HepG2 (cell line): Measurements from ENCODE around the gene DLX5. TPM values are rescaled to one million over a fixed set of nuclear protein-coding genes. Genes with fewer than 3 reads are reported as not detected.

ENCODE experiments used
- ASH2L ChIP-seq: fragments of 300-600, 200-600 bp; sonication (generic); IDR thresholded peaks from 2 replicates; pipeline ENCODE4 v1.7.0; 2017; ENCODE audit warnings: low read depth, mild to moderate bottlenecking, moderate library complexity, mixed read lengths, low read length; ENCODE audit not compliant: insufficient read length
- CREB3 ChIP-seq: sonication (generic); formaldehyde crosslinking; IDR thresholded peaks from 2 replicates; pipeline ENCODE4 v1.5.0; 2020; ENCODE audit warnings: missing genetic modification reagents
- MAZ ChIP-seq, 2 experiments: sonication (generic) in 1 of 2; formaldehyde crosslinking in 1 of 2; IDR thresholded peaks; 2 replicates each; pipeline versions ENCODE4 v1.5.0 to v1.6.1; 2012 to 2020; ENCODE audit warnings: low read depth in 2 of 2, mild to moderate bottlenecking in 2 of 2, borderline replicate concordance in 1 of 2, improper control_type of control experiment in 1 of 2, low read length in 1 of 2, missing genetic modification reagents in 1 of 2, moderate library complexity in 1 of 2
- NFE2L2 ChIP-seq: fragments of 150-350 bp; IDR thresholded peaks from 2 replicates; pipeline ENCODE4 v1.6.1; 2014; ENCODE audit warnings: low read length
- RAD21 ChIP-seq: fragments of 450-650 bp; formaldehyde crosslinking; IDR thresholded peaks from 2 replicates; pipeline ENCODE4 v1.5.0; 2020; ENCODE audit warnings: mild to moderate bottlenecking
- SNAPC2 ChIP-seq: sonication (generic); formaldehyde crosslinking; IDR thresholded peaks from 2 replicates; pipeline ENCODE4 v1.8.1; 2022; ENCODE audit warnings: mild to moderate bottlenecking, missing genetic modification reagents
- ZBTB37 ChIP-seq: sonication (generic); formaldehyde crosslinking; IDR thresholded peaks from 2 replicates; pipeline ENCODE4 v1.4.0; 2020; ENCODE audit warnings: mild to moderate bottlenecking, missing genetic modification reagents
- ZNF24 ChIP-seq: fragments of 450-650 bp; IDR thresholded peaks from 2 replicates; pipeline ENCODE4 v1.6.1; 2017; ENCODE audit warnings: antibody characterized with exemption, mild to moderate bottlenecking
- ZNF280D ChIP-seq: sonication (generic); formaldehyde crosslinking; IDR thresholded peaks from 2 replicates; pipeline ENCODE4 v1.5.1; 2020; ENCODE audit warnings: mild to moderate bottlenecking, missing genetic modification reagents
- ZNF331 ChIP-seq: sonication (generic); formaldehyde crosslinking; IDR thresholded peaks from 2 replicates; pipeline ENCODE4 v1.4.0; 2020; ENCODE audit warnings: missing genetic modification reagents
- ZNF503 ChIP-seq: sonication (generic); formaldehyde crosslinking; IDR thresholded peaks from 2 replicates; pipeline ENCODE4 v1.4.0; 2020; ENCODE audit warnings: missing genetic modification reagents
- ZNF589 ChIP-seq: sonication (generic); formaldehyde crosslinking; conservative IDR thresholded peaks from 2 replicates; pipeline ENCODE4 v1.8.0; 2022; ENCODE audit warnings: mild to moderate bottlenecking, moderate library complexity, missing genetic modification reagents
- ZNF619 ChIP-seq: sonication (generic); formaldehyde crosslinking; IDR thresholded peaks from 2 replicates; pipeline ENCODE4 v1.4.0; 2020; ENCODE audit warnings: mild to moderate bottlenecking, missing genetic modification reagents
- ZNF639 ChIP-seq: conservative IDR thresholded peaks from 2 replicates; pipeline ENCODE4 v1.6.1; 2018; ENCODE audit warnings: missing genetic modification reagents
- ZNF800 ChIP-seq: sonication (generic); formaldehyde crosslinking; IDR thresholded peaks from 2 replicates; pipeline ENCODE4 v1.4.0; 2020; ENCODE audit warnings: missing genetic modification reagents
- ZSCAN25 ChIP-seq: sonication (generic); formaldehyde crosslinking; IDR thresholded peaks from 2 replicates; pipeline ENCODE4 v1.8.0; 2022; ENCODE audit warnings: mild to moderate bottlenecking, missing genetic modification reagents
- polyA plus RNA-seq, 8 experiments: library from polyadenylated mRNA; depleted of rRNA in 3 of 8; stranded (reverse) in 7 of 8; unstranded in 1 of 8; fragments of >200 nt; fragmentation: Illumina TruSeq in 4 of 8; extraction: Trizol in 4 of 8; gene quantifications; 2 replicates each; pipeline versions ENCODE4 v1.2.1 to v1.2.3, GENCODE V29; 2011 to 2016; ENCODE audit warnings: low read depth in 4 of 8, missing spikeins in 1 of 8, mixed read lengths in 1 of 8; ENCODE audit not compliant: insufficient read depth in 1 of 8
- total RNA-seq, 5 experiments: library from RNA; depleted of rRNA; stranded (reverse); fragments of >200 nt; fragmentation: Illumina TruSeq; extraction: Trizol; gene quantifications; 2 replicates each; pipeline ENCODE4 v1.2.3, GENCODE V29; 2016; ENCODE audit warnings: low read depth in 1 of 5

The DLX5 gene
- total and polyA plus RNA-seq, 2 of the 13 experiments (the other 11 are each of a cell fraction or from before 2014, with no cell fraction given) = not detected

GRCh38 chr7:97016381-97017191 is 8.0 kb downstream of the DLX5 start (continued):
- TF ChIP-seq CREB3 (CRISPR knock-in tag) (0 out of 2 replicates have a peak, but pooled peaks have one; percentile 25), ZNF24 (no peak), ZNF280D (CRISPR knock-in tag) (peak; percentile 62; the same call in 1 of the 2 replicates), ZBTB37 (CRISPR knock-in tag) (0 out of 2 replicates have a peak, but pooled peaks have one; percentile 55), ZNF503 (CRISPR knock-in tag) (peak; percentile 67; the same call in 1 of the 2 replicates), RAD21 (CRISPR knock-in tag) (peak; percentile 46; the same call in 1 of the 2 replicates), ZNF639 (peak; percentile 29; the same call in 1 of the 2 replicates), ZNF331 (CRISPR knock-in tag) (peak; percentile 54), MAZ (IDR thresholded peaks at IDR 0.05; ENCODE audit: borderline replicate concordance, low read depth, low read length) (peak; percentile 22; the same call in 1 of the 2 replicates), MAZ (CRISPR knock-in tag; IDR thresholded peaks at IDR 0.05; ENCODE audit: low read depth) (no peak; the same call in 1 of the 2 replicates), ASH2L (peak; percentile 25), ZNF800 (CRISPR knock-in tag) (peak; percentile 99), ZNF589 (CRISPR knock-in tag) (0 out of 2 replicates have a peak, but pooled peaks have one; percentile 54), ZSCAN25 (CRISPR knock-in tag) (peak; percentile 6; the same call in 1 of the 2 replicates), ZNF619 (CRISPR knock-in tag) (peak; percentile 80; the same call in 1 of the 2 replicates), NFE2L2 (no peak), SNAPC2 (CRISPR knock-in tag) (peak; percentile 71; the same call in 1 of the 2 replicates)
